Activated naive CD4-positive, alpha-beta T cell treated with anti-CD3 and anti-CD28 coated beads, Interleukin-2, amount 50 U/mL, for 24 hours (primary cell): ENCODE data around the gene SPATS2L.
"Not testable (repeated sequence)": the region's sequence is repeated elsewhere in the genome, so short reads cannot be mapped to it uniquely, and the experiment has no call there.

ENCODE experiments used
- H3K27ac Mint-ChIP-seq: one replicate; pipeline ENCODE4 v1.8.0; 2021; ENCODE audit warnings: mild to moderate bottlenecking, mixed read lengths
- H3K27me3 Mint-ChIP-seq: one replicate; pipeline ENCODE4 v1.8.0; 2021; ENCODE audit warnings: mixed read lengths
- H3K36me3 Mint-ChIP-seq: one replicate; pipeline ENCODE4 v1.8.0; 2021; ENCODE audit warnings: mixed read lengths
- H3K4me1 Mint-ChIP-seq: one replicate; pipeline ENCODE4 v1.8.0; 2021; ENCODE audit warnings: mixed read lengths
- H3K4me3 Mint-ChIP-seq: one replicate; pipeline ENCODE4 v1.8.0; 2021; ENCODE audit warnings: mild to moderate bottlenecking, mixed read lengths
- H3K9me3 Mint-ChIP-seq: one replicate; pipeline ENCODE4 v1.8.0; 2021; ENCODE audit warnings: mixed read lengths

The SPATS2L gene

GRCh38 chr2:200329384-200329783 is 22.9 kb downstream of the SPATS2L start:
- Mint-ChIP-seq H3K36me3 (no peaks in the 10 kb centered on the region), H3K27me3 (no peaks in the 10 kb centered on the region), H3K4me3 (no peak overlapping the region), H3K9me3 (no peaks in the 10 kb centered on the region), H3K4me1 (no peaks in the 10 kb centered on the region), H3K27ac (no peak overlapping the region)

- no peaks in the 10 kb centered on the region for H3K9me3 Mint-ChIP-seq
- no peak overlapping the region for H3K27ac Mint-ChIP-seq
- H3K4me3 Mint-ChIP-seq, result no peak overlapping the region
- H3K36me3 Mint-ChIP-seq, result no peaks in the 10 kb centered on the region
- no peaks in the 10 kb centered on the region for H3K27me3 Mint-ChIP-seq
- no peaks in the 10 kb centered on the region for H3K4me1 Mint-ChIP-seq
These were observed 23.3 kb downstream of the SPATS2L start for GRCh38 chr2:200329798-200330197.

DNA sequence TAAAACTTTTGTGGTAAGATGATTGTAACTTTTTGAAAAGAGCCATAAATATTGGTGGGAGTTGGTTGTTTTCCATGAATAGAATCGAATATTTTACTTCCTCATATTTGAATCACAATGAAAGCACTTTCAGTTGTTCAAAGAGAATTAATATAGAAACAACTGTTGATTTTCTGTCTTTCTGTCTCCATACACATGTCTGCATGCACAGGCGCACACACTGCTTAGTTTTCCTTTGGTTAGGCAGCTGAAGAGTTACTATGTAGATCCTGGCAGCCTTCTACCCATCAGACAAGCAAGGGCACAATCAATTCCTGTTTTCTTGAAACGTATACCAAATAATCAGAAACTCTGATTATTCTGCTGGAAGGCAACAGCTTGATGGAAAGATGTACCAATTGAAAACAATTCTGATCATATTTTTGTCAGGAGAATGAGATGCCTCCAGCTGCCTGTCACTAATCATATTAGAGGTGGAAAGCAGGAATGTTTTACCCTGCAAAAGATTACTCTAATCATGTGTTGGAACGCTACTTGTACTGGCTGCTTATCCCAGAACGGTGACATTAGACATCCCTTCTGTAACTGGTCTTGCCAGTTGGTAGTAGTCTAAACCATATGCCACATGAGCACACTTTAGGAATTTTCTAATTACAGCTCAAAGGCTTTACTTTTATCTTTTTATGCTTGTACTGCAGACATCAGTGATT is 24.0 kb downstream of the SPATS2L start:
- no peaks in the 10 kb centered on the region for H3K27me3 Mint-ChIP-seq
- no peak overlapping the region for H3K4me3 Mint-ChIP-seq
- H3K27ac Mint-ChIP-seq, result no peak overlapping the region
- H3K4me1 Mint-ChIP-seq, result no peaks in the 10 kb centered on the region
- no peaks in the 10 kb centered on the region for H3K36me3 Mint-ChIP-seq
- H3K9me3 Mint-ChIP-seq, result no peaks in the 10 kb centered on the region

DNA sequence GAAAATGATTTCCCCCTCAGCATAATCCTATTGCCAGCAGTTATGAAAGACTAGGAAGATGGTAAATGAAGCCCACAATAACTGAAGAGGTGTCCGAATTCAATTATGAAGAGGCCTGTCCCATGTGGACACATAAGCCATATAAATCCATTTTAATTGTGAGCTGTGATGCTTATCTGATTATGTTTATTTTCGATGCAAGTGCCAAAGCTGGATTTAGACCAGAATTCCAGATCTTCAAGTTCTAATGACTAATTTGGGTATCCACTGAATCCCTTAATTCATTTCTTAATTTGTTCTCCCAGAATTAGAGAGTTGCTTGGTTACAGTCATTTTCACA is 24.5 kb downstream of the SPATS2L start:
- Mint-ChIP-seq H3K27me3 (no peaks in the 10 kb centered on the region), H3K27ac (no peak overlapping the region)

GRCh38 chr2:200335657-200336056 is 29.2 kb downstream of the SPATS2L start:
- Mint-ChIP-seq H3K36me3 (no peaks in the 10 kb centered on the region), H3K4me1 (peaks cover 5% of the 10 kb centered on the region), H3K4me3 (no peak overlapping the region), H3K9me3 (no peaks in the 10 kb centered on the region), H3K27ac (no peak overlapping the region), H3K27me3 (no peaks in the 10 kb centered on the region)

More for the DNA sequence above, 24.5 kb downstream of the SPATS2L start:
- Mint-ChIP-seq H3K4me3 (no peak overlapping the region), H3K9me3 (no peaks in the 10 kb centered on the region), H3K36me3 (no peaks in the 10 kb centered on the region), H3K4me1 (no peaks in the 10 kb centered on the region)

GRCh38 chr2:200336980-200337615 is 30.6 kb downstream of the SPATS2L start:
- Mint-ChIP-seq H3K4me1 (peaks cover 5% of the 10 kb centered on the region), H3K27ac (no peak overlapping the region), H3K27me3 (no peaks in the 10 kb centered on the region), H3K9me3 (no peaks in the 10 kb centered on the region), H3K4me3 (no peak overlapping the region), H3K36me3 (no peaks in the 10 kb centered on the region)

DNA sequence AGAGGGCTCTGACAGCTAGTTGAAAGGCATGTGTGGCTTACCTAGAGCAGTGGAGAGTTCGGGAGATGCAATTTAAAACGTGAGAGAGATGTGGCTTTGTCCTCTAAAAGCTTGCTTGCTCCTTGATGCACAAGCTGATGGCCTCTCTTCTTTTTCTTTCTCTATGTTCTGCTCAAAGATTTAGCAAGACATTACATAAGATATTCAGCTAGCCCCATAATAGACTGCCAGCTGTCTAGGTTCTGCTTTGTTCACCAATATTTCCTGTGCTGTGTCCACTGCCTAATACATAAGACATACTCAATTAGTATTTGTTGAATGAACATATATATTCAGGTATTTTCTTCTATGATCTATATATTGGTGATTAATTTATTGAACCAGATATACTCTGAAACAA is 31.1 kb downstream of the SPATS2L start:
- Mint-ChIP-seq H3K27ac (no peak overlapping the region), H3K4me1 (peaks cover 5% of the 10 kb centered on the region), H3K27me3 (no peaks in the 10 kb centered on the region), H3K36me3 (no peaks in the 10 kb centered on the region), H3K9me3 (no peaks in the 10 kb centered on the region), H3K4me3 (no peak overlapping the region)

- peaks cover 5% of the 10 kb centered on the region for H3K4me1 Mint-ChIP-seq
- H3K27ac Mint-ChIP-seq, result no peak overlapping the region
These were observed 32.2 kb downstream of the SPATS2L start for GRCh38 chr2:200338692-200339091.

GRCh38 chr2:200340508-200341224 is 34.2 kb downstream of the SPATS2L start:
- no peaks in the 10 kb centered on the region for H3K36me3 Mint-ChIP-seq
- H3K4me3 Mint-ChIP-seq, result no peak overlapping the region
- peaks cover 5% of the 10 kb centered on the region for H3K4me1 Mint-ChIP-seq
- H3K27me3 Mint-ChIP-seq, result no peaks in the 10 kb centered on the region
- H3K9me3 Mint-ChIP-seq, result no peaks in the 10 kb centered on the region
- no peak overlapping the region for H3K27ac Mint-ChIP-seq

More at GRCh38 chr2:200338692-200339091, 32.2 kb downstream of the SPATS2L start:
- no peak overlapping the region for H3K4me3 Mint-ChIP-seq
- H3K36me3 Mint-ChIP-seq, result no peaks in the 10 kb centered on the region
- no peaks in the 10 kb centered on the region for H3K27me3 Mint-ChIP-seq
- H3K9me3 Mint-ChIP-seq, result no peaks in the 10 kb centered on the region

GRCh38 chr2:200341376-200341775 is 34.9 kb downstream of the SPATS2L start:
- H3K27me3 Mint-ChIP-seq, result no peaks in the 10 kb centered on the region
- H3K27ac Mint-ChIP-seq, result no peak overlapping the region
- H3K4me3 Mint-ChIP-seq, result no peak overlapping the region
- no peaks in the 10 kb centered on the region for H3K9me3 Mint-ChIP-seq
- H3K4me1 Mint-ChIP-seq, result peaks cover 5% of the 10 kb centered on the region
- H3K36me3 Mint-ChIP-seq, result no peaks in the 10 kb centered on the region

- Mint-ChIP-seq H3K36me3 (no peaks in the 10 kb centered on the region), H3K4me3 (no peak overlapping the region), H3K9me3 (no peaks in the 10 kb centered on the region), H3K27ac (no peak overlapping the region), H3K27me3 (no peaks in the 10 kb centered on the region), H3K4me1 (peaks cover 5% of the 10 kb centered on the region)
These were observed 35.7 kb downstream of the SPATS2L start for GRCh38 chr2:200342235-200342634.

GRCh38 chr2:200342654-200343053 is 36.2 kb downstream of the SPATS2L start:
- peaks cover 5% of the 10 kb centered on the region for H3K4me1 Mint-ChIP-seq
- no peaks in the 10 kb centered on the region for H3K36me3 Mint-ChIP-seq
- no peak overlapping the region for H3K27ac Mint-ChIP-seq
- no peak overlapping the region for H3K4me3 Mint-ChIP-seq
- H3K27me3 Mint-ChIP-seq, result no peaks in the 10 kb centered on the region
- H3K9me3 Mint-ChIP-seq, result no peaks in the 10 kb centered on the region

- not testable (repeated sequence) for H3K27ac Mint-ChIP-seq, H3K27me3 Mint-ChIP-seq, H3K4me1 Mint-ChIP-seq, H3K36me3 Mint-ChIP-seq, H3K4me3 Mint-ChIP-seq, H3K9me3 Mint-ChIP-seq
These were observed 37.7 kb downstream of the SPATS2L start for GRCh38 chr2:200344202-200344601.

DNA sequence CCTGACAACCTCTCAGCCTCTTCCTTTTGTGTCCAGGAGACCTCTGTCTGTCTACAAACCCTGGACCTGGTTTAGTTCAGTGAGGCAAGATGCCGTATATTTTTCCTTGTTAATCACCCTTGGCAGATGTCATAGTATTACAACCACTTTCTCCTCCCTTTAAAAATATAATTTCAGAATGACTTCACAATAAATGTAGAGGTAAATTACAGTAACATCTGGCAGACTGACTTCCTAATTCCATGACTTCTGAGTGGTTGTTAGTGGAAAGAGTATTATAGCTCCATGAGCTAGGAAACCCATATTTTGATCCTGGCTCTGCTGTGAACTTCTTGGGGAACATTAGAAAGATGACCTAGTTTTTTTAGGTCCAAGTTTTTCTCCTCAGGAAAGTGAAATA is 39.5 kb downstream of the SPATS2L start:
- Mint-ChIP-seq H3K36me3 (no peaks in the 10 kb centered on the region), H3K27me3 (no peaks in the 10 kb centered on the region), H3K9me3 (no peaks in the 10 kb centered on the region), H3K27ac (no peak overlapping the region), H3K4me1 (no peaks in the 10 kb centered on the region), H3K4me3 (no peak overlapping the region)

DNA sequence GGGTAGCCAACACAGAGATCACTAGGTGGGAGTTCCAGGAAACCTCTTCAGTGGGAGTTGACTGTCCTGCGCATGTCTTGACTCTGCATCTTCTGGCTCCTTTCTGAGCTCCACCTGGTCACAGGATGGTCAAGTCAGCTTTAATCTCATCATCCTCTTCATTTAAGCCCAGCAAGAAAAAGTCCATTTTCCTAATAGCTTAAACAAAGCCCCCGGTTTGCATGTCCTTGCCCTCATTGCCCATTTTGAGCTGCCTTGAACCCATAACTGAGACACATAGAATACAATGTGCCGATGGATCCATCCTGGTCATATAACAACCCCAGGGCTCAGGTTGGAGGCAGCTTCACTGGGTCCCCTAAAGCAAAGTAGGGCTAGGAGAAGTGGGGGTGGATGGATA is 40.8 kb downstream of the SPATS2L start:
- Mint-ChIP-seq H3K36me3 (no peaks in the 10 kb centered on the region), H3K27me3 (no peaks in the 10 kb centered on the region), H3K4me1 (no peaks in the 10 kb centered on the region), H3K4me3 (no peak overlapping the region), H3K27ac (no peak overlapping the region), H3K9me3 (no peaks in the 10 kb centered on the region)

DNA sequence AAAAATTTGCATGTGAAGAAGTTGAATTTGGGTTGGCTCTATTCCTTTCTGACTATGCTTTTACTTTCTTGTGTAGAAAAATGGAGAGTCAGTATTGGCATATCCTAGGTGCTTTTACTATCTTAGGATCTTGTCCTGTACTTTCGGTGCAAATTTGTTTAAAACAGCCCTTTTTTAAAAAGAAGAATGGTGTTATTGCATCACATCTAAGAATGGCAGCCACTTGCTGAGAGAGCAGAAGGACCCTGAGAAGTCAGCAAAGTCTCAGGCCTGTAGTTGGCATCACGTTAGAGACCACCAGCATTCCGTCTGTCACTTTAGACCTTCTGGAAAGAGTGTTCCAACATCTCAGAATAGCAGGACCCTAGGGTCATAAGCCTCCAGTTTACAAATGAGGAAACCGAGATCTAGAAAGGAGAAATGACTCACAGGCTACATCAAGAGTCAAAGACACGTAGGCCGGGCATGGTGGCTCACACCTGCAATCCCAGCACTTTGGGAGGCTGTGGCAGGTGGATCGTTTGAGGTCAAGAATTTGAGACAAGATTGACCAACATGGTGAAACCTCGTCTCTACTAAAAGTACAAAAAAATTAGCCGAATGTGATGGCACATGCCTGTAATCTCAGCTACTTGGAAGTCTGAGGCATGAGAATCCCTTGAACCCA is 42.5 kb downstream of the SPATS2L start:
- H3K27ac Mint-ChIP-seq, result no peak overlapping the region

More for the DNA sequence above, 42.5 kb downstream of the SPATS2L start:
- Mint-ChIP-seq H3K27me3 (no peaks in the 10 kb centered on the region), H3K4me1 (no peaks in the 10 kb centered on the region), H3K9me3 (no peaks in the 10 kb centered on the region), H3K36me3 (no peaks in the 10 kb centered on the region), H3K4me3 (no peak overlapping the region)
